GM12875 (cell line): ENCODE results near the gene TRIM58.

ENCODE experiments used
- H3K4me3 ChIP-seq: one replicate; pipeline ENCODE4 v1.5.1; 2011; ENCODE audit warnings: low read depth, low read length, control low read depth
- TF ChIP-seq, protein P1 (sequence below): IDR thresholded peaks from 2 replicates; pipeline ENCODE4 v1.5.1; 2011; ENCODE audit warnings: low read depth, mild to moderate bottlenecking, control low read depth, inconsistent platforms, low read length, moderate library complexity, borderline replicate concordance; ENCODE audit not compliant: insufficient read depth

TRIM58 gene

DNA sequence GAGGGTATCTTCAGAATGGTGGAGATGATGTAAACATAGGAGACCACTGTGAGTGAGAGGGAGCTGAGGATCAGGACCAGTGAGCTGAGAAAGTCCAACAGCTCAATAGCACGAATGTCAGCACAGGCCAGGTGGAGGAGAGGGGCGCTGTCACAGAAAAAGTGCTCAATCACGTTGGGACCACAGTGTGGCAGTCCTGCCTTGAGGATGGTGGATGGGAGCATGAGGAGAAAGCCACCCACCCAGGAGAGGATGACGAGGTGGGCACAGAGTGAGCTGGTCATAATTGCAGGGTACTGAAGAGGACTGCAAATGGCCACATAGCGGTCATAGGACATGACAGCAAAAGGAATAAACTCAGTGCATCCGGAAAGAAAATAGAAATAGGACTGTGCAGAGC, 23.4 kb upstream of the TRIM58 start:
- no peak overlapping the region for H3K4me3 ChIP-seq
- TF ChIP-seq, protein P1, sequence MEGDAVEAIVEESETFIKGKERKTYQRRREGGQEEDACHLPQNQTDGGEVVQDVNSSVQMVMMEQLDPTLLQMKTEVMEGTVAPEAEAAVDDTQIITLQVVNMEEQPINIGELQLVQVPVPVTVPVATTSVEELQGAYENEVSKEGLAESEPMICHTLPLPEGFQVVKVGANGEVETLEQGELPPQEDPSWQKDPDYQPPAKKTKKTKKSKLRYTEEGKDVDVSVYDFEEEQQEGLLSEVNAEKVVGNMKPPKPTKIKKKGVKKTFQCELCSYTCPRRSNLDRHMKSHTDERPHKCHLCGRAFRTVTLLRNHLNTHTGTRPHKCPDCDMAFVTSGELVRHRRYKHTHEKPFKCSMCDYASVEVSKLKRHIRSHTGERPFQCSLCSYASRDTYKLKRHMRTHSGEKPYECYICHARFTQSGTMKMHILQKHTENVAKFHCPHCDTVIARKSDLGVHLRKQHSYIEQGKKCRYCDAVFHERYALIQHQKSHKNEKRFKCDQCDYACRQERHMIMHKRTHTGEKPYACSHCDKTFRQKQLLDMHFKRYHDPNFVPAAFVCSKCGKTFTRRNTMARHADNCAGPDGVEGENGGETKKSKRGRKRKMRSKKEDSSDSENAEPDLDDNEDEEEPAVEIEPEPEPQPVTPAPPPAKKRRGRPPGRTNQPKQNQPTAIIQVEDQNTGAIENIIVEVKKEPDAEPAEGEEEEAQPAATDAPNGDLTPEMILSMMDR: no peak

DNA sequence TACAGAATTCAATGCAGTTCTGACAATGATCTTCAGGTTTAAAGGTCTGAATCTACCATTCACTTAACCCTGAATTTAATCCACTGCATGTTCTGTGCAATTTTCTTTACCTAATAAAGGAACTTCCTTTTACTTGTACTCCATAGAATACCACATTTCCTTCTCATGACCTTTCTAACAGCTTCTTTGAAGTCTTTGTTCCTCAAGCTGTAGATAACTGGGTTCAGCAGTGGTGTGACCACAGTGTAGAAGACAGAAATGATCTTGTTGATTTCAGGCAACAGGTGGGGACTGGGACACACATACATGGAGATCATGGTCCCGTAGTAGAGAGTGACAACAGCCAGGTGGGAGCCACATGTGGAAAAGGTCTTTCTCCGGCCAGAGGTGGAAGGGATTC, 16.2 kb upstream of the TRIM58 start:
- no peak overlapping the region for H3K4me3 ChIP-seq
- TF ChIP-seq, protein P1: no peak

DNA sequence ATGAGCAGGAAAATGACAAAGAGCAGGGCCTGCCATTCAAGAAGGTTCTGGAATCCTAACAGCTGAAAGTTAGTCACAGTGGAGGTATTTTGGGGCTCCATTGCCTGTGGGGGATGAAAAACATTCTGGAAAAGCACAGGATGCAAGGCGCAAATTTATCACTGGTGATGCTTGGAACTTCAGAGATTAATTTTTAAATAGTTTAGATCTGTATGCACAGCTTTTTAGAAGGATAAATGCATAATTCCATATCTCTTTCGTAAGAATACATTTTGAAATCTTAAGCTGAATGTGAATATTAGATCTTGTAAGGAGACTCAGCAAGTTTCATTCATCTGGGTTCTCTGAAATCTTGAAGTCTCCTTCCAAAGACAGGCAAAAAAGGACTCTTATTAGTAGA, 15.2 kb upstream of the TRIM58 start, which contains the start of gene OR11L1:
TSS of gene OR11L1 (minus strand) at position 101 of the 400 bp plus-strand sequence. CDS start at position 101, 0 bp downstream.
- TF ChIP-seq, protein P1: no peak
- no peak within 1 kb of the TSS for H3K4me3 ChIP-seq

DNA sequence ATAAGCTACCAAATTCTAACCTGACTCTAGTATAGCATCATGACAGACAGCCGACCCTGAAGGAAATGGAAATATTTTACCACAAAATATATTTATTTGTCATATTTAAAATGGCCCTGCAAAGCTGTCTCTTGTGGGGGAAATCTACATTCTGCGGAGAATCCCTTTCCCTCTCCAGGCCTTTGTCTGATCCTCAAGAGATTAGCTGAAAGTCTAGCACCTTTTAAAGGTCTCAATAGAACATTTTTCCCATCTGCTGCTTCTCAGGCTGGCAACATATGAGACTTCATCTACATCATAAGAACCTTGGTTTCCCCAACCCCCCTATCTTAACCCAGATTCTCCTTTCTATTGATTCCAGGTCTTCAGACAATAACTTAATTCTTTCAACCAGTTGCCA, 13.6 kb upstream of the TRIM58 start:
- TF ChIP-seq, protein P1: no peak
- H3K4me3 ChIP-seq: no peak overlapping the region

DNA sequence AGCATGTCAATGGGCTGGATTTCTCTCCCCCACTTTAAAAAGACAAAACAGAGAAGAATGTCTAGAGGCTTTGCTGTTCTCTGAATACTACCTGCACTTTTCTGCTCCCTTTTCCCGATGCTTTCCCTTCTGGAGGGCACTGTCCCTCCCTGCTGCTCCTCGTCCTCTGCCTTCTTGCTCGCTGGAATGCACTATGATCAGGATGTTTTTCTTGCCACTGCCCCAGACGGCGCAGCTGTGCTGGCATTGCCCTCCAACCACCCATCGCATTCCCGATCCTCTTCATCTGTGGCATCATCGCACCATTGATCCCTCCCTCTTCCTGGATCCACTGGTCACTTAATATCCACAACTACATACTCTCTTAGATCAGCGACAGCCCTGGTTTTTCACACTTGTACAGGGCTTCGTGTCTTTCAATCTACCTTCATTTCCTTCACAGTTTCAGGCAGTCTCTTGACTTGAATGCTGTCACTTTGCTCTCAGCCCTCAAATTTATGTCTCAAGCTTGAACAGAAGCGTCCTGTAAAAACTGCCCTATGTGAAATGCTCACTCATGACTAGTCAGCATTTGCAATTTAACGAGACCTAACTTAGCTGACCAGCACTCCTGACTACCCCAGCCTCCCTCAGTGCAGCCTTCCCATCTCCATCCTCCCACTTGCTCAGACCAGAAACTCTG, 11.8 kb upstream of the TRIM58 start:
- TF ChIP-seq, protein P1: no peak
- H3K4me3 ChIP-seq: no peak overlapping the region

DNA sequence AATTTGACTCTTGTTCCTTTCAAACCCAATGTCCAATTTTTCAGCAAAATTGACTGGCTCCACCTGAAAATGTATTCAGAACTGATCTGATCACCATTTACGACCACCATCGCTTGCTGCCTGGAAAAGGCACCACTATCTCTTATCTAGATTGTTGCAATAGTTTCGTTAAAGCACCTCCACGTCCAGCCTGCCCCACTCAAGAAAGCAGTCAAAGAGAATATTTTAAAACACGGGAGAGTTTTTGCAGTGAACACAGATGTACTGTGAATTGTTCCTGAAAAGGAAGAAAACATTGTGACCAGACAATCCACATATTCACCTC, 11.3 kb upstream of the TRIM58 start:
- TF ChIP-seq, protein P1: no peak
- H3K4me3 ChIP-seq: no peak overlapping the region

DNA sequence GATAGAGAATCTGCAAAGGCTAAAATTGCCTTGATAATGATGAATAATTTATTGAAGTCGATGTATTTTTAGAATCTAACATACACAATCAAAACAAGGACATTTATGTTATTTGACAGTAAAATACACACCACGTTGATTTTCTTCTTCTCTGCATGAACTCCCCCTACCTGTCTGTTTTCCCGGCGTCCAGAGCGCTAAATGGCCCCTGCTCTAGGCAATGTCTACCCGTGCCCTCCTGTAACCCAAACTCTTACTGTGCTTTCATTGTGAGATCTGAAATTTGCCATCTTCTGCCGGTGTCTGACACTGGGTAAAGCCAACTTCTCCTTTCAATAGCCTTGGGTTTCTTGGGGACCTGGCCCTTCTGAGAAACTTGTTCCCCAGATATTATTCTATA, 8.6 kb upstream of the TRIM58 start:
- no peak overlapping the region for H3K4me3 ChIP-seq
- TF ChIP-seq, protein P1: no peak
